Measurements from ENCODE around the gene HOXC10. TPM values are rescaled to one million over a fixed set of nuclear protein-coding genes. Genes with fewer than 3 reads are reported as not detected.
A peak's percentile ranks its signal among the peaks of the same experiment; 100 is the strongest.

Gene HOXC10
- total RNA-seq (2021; ENCODE audit: unreplicated experiment) (154 TPM), Bru-seq, nascent RNA (percentile 99 among the genes with signal in this experiment), BruChase-seq, experiment 1, labeled RNA remaining after a 2-hour chase (percentile 100 among the genes with signal in this experiment), BruChase-seq, experiment 2, labeled RNA remaining after a 6-hour chase (percentile 100 among the genes with signal in this experiment)
- 178 TPM for polyA plus RNA-seq (2012; ENCODE audit: insufficient read length)
- long read RNA-seq, transcript HOXC10-201 (2 exons, 1,936 nt): major isoform, 135 of 173 reads
- long read RNA-seq, transcript HOXC10-203 (2 exons, 799 nt): minor isoform, 12 of 173 reads
- long read RNA-seq, partial matches to known transcripts: 6 of 173 reads
- long read RNA-seq, other reads (novel, unspliced or antisense): 15 of 173 reads

- POLR2A ChIA-PET: interaction anchor here (0.5 to 1.6 kb wide), 7 partner anchors 10 to 366 kb away, joined by 3 to 16 read pairs (median 5); partner anchors contain the start of gene HOXC9
Observed at GRCh38 chr12:53984901-53985691, at the start of gene HOXC10. Gene HOXC10 (plus strand): TSS chr12:53985146. CDS start chr12:53985260, 114 bp downstream.

More at GRCh38 chr12:53984901-53985691, at the start of gene HOXC10:
- Histone ChIP-seq H3K27me3 (ENCODE audit: control insufficient read depth, insufficient read depth, low read length) (no peaks in the 10 kb centered on the region), H3K27ac (ENCODE audit: low read length) (peak within 1 kb of the TSS; percentile 100), H3K4me3 (ENCODE audit: low read depth in 2 of 2, low read length in 2 of 2) (peak within 1 kb of the TSS; percentile 66 to 67), H3K9me3 (ENCODE audit: control insufficient read depth, insufficient read depth, low read depth, low read length) (no peaks in the 10 kb centered on the region), H3K4me1 (ENCODE audit: control insufficient read depth, insufficient read depth, low read length) (peaks cover 22% of the 10 kb centered on the region), H3K36me3 (ENCODE audit: control insufficient read depth, insufficient read depth, low read length) (no peaks in the 10 kb centered on the region)
- TF ChIP-seq SIN3A (IDR thresholded peaks at IDR 0.05; ENCODE audit: borderline replicate concordance, insufficient read depth, low read depth, low read length) (peak; percentile 53; the same call in 1 of the 2 replicates), REST (IDR thresholded peaks at IDR 0.05; ENCODE audit: insufficient read depth in 1 of 2, low read depth in 2 of 2, low read length in 1 of 2) (no peak; a peak in 1 of 4 replicates), CTCF (IDR thresholded peaks at IDR 0.05) (peak; percentile 88), TCF7L2 (IDR thresholded peaks at IDR 0.05; ENCODE audit: low read depth, low read length) (peak; percentile 20; the same call in 1 of the 2 replicates), POLR2AphosphoS5 (IDR thresholded peaks at IDR 0.05; ENCODE audit: low read depth, low read length) (peak; percentile 65)
- DNase-seq (ENCODE audit: low read depth, low spot score): peak; percentile 95
- in situ Hi-C loops (cut with HindIII; ENCODE audit: low pct_unique_long_range_greater_than_20kb, low sequenced_read_pairs): no loop called here
- ATAC-seq: peak; percentile 49
- intact Hi-C loops (cut with micrococcal nuclease; ENCODE audit: unreplicated experiment): loop anchor here (5.0 kb wide), 1 partner anchor 158 kb away; no protein-coding TSS in a partner anchor
- CTCF ChIA-PET: interaction anchor here (0.6 to 1.2 kb wide), 15 partner anchors 13 to 231 kb away, joined by 3 to 14 read pairs (median 6); partner anchors contain the start of genes HOXC8 and HOXC9
- TSS peak; percentile 76 for BruUV-seq (replicated peaks)

Measured in Panc1 (cell line).